Sigmoid colon (tissue), 4 donors: Measurements from ENCODE around the gene PFDN4.

Experiments
- CTCF ChIP-seq, 4 experiments: fragments of 450-650 bp in 3 of 4; fragments of 200-600 bp in 1 of 4; IDR thresholded peaks; one replicate each; pipeline ENCODE4 v1.5.1; 2016 to 2019; ENCODE audit warnings: antibody characterized with exemption in 4 of 4, mild to moderate bottlenecking in 3 of 4, moderate library complexity in 2 of 4
- POLR2AphosphoS5 ChIP-seq, 4 donors: sonication (generic); formaldehyde crosslinking; IDR thresholded peaks; one replicate each; pipeline ENCODE4 v1.6.1; 2017; ENCODE audit warnings: antibody characterized with exemption in 4 of 4

GRCh38 chr20:54184071-54184470, 23.8 kb upstream of the PFDN4 start:
- TF ChIP-seq CTCF (IDR thresholded peaks at IDR 0.05) (no peak), POLR2AphosphoS5 (IDR thresholded peaks at IDR 0.05) (no peak)
